Dermis blood vessel endothelial cell (primary cell): ENCODE measurements around the gene TAL2. TPM values are rescaled to one million over a fixed set of nuclear protein-coding genes. Genes with fewer than 3 reads are reported as not detected.

Source experiments
- DNase-seq: peaks from one replicate; pipeline ENCODE4 v3.0.0; 2010
- total RNA-seq: library from RNA; depleted of rRNA; stranded (reverse); fragments of >200 nt; gene quantifications from 2 replicates; pipeline ENCODE4 v1.2.3, GENCODE V29; 2014

TAL2 gene
- not detected in 2 replicates for total RNA-seq

DNA sequence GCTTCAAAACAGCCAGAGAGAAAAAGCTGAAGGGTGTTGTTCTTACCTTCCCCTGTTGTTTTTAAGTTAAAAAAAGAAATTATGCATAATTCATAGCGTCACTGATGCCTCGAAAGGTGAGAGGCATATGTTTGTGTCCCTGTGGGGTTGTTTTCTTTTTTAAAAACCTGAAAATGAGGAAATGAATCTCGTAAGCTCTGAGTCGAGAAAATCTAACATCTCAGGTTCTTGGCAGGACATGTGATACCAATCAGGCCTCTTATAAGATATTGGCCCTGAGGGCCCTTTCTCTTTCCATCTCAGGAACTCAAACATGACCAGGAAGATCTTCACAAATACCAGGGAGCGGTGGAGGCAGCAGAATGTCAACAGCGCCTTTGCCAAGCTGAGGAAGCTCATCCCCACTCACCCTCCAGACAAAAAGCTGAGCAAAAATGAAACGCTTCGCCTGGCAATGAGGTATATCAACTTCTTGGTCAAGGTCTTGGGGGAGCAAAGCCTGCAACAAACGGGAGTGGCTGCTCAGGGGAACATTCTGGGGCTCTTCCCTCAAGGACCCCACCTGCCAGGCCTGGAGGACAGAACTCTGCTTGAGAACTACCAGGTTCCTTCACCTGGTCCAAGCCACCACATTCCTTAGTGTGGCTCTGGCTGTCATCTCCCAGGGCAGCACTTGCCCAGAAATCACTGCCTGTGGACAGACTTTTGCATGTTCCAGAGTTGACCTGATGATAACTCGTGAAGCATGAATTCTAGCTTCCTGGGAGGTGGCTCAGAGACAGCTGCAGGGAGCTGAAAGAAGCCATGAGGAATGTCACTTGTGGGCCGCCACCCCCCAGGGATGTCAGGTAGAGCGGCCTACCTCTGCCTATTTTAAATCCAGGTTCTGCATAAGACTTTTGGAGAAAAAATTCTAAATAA lies at the start of gene TAL2:
Gene TAL2, plus strand, starts transcription at position 274 of the 921 bp plus-strand sequence. Its CDS starts 40 bp downstream, at position 314.
- DNase-seq = no peak

DNA sequence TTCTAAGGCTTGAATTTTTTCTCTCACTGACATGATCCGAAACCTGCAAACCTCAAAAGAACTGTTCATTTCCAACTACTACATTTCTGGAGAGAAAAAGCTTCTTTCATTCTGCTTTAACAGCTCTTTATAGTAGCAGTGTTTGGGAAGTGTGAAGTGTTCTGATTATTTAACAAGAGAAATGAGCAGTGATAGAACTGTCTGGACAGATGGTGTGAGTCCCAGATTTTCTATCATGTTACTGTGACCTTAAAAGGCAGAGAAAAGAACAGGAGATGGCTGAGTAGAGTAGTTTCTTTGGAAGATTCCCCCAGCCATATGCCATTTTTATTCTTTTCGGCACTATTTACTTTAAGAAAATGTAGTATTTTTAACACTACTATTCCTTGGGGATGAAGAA lies 41.3 kb upstream of the TAL2 start:
- no peak for DNase-seq

DNA sequence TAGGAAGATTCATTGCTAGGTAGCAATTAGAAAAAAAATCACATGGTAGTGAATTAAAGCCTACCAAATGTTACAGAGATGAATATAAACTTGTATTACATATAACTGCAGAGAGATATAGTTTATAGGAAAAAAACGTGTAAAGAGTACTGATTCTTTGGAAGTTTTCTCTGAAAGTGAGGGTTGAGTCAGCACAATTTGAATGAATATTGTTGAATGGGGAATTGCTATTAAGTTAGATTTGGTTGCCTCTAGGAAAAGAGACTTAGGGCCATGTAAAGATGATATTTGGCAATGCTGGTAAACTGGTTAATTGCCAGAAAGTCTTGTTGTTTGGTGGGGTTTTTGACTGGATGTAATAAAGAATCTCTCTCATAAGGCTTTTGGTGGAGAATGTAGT lies 37.2 kb upstream of the TAL2 start:
- no peak for DNase-seq

DNA sequence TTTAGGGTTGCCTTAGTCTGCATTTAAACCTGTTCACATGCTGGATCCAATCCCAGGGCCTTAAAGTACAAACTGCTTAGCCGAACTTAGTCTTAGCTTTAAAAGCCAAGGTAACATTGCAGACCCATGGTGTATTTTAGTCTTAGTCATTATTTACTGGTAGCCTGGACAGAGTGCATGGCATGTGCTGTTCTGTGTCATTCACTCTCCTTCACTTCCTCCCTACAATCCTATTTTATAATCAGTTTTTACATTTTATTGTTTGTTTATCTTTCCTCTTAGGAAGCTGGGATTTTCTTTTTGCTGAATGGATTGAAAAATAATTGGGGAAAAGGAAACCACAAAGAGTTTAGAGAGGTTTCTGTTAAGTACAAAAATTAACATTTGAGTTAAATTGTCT lies 29.4 kb upstream of the TAL2 start:
- DNase-seq = no peak

DNA sequence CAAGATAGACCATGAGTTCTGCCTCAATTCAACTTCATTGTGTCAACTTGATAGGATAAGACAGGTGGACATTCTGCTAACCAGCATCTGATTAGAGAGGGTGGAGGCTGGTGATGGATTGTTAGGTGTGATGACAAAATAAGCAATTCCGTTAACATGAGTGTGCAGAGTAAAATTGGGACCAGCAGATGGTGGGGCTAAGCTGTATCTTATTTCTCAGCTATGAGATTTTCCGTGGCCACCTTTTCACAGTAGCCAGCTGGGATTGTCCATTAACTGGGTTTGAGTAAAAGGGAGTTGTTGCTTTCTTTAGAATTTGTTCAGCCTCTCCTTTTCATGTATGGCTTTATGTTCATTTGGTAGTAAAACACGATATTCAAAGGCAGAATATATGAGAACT lies 28.8 kb upstream of the TAL2 start:
- no peak for DNase-seq

DNA sequence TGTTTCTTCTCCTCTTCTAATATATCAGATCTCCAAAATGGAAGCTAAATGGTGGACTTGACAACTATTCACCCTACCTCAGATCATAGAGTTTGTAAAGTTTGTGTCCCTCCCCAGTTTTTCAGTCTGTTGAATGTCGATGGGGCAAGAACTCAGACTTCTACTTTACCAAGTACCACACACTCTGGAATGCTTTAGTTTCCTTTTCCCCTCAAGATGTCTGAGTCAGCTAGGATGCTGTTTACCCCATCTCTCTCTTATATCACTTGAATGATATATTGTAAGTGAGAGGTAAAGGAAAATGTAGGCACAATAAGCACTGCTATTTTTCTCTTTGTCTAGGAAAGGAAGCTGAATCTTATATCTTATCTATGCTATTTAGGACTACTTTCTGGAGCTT lies 25.9 kb upstream of the TAL2 start:
- DNase-seq = peak; percentile 9

DNA sequence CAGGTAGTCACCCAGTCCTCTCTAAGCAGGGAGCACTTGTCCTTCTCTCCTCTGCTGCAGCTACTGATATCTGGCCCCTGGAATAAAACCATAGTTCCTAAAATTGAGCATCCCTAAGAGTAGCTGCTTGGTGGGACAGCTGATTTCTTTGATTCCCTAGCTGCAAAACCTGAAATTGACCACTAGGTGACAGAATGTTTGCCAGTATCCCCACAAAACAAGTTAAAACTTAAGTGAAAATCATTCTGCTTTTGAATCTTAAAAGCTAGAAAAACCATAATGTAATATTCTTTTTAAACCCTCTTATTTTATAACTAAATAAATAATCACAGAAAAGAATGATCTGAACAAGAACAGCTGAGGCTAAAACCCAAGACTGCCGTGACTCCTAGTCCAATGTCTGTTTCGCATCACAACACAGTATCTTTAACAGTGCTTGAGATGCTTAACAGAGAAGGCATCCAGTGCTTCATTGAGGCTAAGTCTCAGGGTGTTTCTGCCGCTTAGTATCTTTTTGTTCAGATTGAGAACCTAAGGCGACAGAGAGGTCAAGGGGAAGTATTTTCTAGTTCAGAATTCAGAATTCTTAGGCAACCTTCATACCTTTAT lies 24.4 kb upstream of the TAL2 start:
- DNase-seq = peak; percentile 7

DNA sequence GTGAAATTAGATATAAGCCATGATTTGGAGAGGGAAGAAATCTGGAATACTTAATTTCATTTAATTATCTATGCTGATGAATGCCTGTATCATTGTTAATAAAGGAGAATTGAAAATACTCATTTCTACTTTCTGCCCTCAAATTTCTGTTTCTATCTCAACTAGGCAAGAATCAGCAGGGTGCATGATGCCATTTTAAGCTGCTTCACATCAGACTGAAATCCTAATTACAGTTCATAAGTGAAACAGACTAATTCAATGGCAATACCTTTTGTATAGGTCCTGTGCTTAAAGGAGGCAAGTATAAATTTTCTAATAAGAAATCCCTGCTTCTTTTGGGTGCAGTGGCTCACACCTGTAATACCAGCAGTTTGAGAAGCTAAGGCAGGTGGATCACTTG lies 22.3 kb upstream of the TAL2 start:
- DNase-seq = no peak

DNA sequence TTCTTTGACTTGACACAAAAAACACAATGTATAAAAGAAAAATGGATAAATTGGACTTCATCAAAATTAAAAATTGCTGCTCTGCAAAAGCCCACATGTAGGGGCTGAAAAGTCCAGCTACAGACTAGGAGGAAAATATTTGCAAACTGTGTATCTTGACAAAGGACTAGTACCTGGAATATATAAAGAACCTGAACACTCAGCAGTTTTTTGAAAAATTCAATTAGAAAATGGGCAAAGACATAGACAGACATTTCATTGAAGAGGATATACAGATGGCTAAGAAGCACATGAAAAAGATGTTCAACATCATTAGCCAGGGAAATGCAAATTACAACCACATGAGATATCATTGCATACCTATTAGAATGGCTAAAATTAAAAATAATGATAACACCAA lies 18.5 kb upstream of the TAL2 start:
- DNase-seq = no peak

DNA sequence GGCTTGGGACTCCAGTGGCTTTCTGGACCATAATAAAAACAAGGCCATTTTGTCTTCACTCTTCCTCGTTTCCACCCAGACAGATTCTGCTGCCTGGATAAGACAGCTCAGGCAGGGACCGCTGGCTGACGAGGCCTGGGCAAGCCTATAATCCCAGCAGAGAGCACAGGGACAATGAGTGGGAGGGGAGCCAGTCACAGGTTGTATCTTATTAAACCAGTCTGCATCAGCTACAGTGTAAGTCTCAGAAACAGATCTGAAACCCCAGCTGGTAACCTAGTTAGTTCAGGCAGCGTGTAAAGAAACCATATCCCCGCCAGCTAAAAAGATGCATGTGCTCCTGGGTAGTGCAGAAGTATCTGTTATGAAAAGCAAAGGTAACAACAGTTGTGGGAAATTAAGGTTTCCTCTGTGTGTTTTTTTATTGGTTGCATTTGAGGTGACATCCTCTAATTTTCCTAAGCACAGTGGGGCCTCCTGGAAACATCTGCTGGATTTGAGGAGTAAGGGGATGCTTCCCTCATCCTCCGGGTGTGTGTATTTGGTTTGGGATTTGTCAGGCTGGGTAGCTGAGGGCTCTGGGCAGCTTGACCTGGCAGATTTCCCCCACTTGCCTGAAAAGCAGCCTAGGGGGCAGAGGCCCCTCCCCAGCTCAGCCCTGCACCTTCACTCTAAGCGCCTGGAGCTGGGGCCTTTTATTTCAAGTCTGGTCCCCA lies 15.2 kb upstream of the TAL2 start:
- no peak for DNase-seq

DNA sequence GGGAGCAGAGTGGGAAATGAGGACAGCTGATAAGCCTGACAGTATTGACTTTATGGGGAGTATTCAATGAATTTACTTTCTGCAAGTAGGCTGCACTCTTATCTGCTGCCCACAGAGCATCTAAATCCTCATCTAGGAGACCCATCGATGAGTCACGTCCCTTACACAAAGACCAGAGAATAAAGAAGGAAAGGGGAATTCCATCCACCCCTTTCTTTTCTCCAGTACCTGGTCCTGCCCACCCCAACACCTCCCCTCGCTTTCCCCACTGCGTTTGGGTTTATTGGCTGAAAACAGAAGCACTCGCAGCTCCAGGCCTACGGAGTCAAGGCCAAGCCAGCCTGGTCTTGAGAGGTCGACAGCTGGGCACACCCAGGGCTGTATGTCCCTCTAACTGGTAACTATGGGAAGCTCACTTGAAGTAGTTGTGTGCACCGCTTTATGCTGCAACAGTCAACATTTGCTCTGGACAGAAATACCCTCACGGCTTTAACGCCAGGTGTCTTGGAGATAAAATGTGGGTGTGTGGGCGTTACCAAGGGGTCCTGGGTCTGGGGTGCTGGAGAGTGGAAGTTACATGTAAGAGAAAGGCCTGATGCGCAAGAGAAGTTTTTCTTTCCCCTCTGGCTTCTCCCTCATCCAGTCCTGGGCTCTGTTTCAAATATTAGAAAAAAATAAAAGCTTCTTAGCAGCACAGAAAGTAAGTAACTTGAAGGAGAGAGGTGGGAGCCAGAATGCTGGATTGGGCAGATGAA lies 14.5 kb upstream of the TAL2 start:
- DNase-seq = peak; percentile 41

DNA sequence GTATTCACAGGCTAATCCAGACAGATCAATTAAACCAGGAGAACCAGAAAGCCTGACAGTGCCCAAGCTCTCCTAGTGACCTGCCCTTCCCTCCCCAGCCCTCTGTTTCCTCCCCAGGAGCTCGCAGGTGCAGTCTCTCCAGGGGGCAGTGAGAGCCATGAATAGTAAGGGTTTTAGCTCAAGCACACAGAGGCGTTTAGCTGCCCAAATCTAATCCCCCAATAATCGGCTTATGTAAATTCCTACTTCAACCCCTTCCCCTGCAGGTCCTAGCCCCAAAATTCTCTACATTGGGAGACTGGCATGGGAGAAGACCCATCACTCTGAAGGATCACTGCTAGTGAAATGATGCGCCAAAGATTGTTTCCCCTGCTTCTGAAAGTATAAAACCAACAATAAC lies 10.5 kb upstream of the TAL2 start:
- no peak for DNase-seq

DNA sequence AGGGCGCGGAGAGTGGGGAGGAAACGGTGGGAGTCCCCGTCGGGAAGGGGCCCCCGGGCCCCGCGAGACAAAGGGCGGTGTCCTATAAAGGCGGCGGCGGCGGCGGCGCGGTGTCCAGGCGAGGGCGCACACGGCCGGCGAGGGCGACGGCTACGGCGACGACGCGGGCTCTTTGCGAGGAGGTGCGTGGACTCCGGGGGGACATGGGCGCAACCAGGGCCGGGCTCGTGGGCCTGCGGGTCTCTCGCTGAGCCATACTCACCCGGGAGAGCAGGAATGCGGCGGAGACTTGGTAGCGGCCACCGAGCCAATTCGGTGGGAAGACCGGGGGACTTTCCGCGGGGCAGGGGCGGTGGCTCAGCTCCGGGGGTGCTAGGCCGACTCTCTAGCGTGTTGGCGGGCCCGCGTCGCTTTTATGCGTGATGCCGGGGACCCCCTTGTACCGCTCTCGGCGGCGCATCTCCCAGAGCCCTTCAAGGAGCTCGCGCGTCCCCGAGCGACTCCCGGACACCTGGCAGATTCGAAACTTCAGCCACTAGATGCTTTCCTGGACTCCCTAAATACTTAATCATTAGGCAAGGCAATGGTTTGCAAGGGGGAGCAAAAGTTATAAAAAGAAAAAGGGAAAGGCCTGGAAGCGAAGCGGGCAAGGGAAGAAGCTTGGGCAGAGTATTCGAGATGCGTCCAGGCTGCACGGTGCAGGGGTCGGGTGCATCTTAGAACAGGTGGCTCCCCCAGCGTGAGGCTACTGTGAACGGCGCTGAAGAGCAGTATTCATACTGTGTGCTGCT lies 5.9 kb upstream of the TAL2 start:
- DNase-seq = peak; percentile 28

DNA sequence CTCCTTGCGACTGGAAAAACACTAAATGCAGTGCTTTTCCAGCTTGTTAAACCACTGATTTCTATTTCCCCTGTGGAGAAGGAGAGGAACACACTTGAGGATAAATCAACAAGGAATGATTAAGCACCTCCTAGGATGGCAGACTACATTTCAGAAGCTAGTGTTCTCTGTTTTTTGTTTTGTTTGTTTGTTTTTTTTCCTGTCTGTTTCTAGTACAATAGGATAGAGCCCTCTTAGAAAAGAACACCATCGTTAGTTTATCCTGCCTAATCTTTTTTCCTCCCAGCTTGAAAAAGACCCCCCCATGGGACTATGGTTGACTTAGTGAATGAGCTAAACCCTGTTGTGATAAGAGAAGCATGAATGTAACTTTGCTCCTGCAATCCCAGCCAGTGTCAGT lies 3.9 kb upstream of the TAL2 start:
- no peak for DNase-seq

DNA sequence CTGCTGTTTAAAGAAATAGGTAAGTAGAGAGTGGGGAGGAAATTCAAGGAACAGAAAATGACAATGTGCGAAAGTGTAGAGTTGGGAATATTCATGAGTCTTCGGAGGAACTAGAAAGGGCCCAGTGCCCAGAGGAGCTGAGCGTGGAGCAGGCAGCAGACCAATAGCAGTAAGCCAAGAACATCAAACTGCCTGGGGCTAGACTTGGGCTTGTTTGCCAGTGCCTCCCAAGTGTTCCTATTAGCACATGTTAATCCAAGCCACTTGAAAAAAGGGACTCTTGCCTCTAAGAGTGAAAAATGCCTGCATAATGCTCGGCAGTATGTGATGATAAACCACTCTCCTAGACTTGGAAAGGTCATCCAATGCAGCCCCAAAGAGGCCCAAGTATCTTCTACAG lies 1.2 kb upstream of the TAL2 start:
- DNase-seq = no peak

DNA sequence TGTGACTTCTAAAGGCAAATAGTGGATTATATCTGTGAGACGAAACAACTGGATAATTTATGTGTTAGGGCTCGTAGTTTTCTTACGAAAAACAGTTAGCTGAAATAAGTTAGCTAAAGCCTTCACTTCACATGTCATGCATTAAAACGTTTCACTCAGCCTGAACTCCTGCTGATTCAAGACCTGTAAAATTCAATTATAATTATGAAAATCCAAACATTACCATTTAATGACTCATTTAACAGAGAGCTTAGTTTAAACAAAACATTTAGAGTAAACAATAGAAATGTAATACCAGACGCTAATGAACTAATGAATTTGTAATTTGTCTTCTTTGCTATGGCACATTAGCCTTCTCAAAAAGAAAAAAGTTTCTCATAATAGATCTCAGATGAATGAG lies 1.7 kb downstream of the TAL2 start:
- DNase-seq = no peak

DNA sequence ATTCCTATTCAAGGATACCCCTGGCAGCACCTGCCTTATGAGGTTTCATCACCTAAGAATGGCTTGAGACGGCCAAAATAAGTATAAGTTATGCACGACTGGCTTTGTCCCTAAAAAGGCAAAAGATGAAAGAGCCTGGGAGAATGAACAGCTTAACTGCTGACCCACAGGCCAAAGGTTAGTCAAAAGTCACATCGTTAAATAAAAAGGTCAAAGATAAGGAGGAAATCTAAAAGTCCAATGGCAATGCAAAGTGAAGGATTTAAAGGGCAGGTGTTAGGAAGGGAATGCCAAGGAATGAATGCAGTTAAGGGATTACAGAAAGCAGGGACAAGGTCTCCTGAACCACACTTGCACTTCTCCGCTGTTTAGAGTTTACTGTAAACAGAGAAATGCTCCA lies 5.6 kb downstream of the TAL2 start:
- DNase-seq = no peak

DNA sequence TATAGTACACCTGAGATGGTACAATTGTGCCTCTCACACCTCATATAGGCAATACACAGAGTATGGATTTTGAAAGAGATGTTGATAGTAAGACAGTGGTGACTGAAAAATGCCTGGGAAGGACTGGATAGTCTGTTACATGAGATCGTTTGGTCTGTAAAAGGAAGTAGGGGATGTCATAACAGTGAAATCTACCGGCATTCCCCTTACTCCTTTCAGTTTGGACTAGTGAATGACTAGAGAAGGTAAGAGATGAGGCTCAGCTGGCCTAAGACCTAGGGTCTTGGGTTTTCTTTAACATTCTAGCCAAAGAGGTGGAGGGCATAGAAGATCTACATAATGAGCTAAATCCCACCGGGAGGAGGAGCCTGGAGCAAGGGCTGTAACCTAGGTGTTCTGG lies 8.1 kb downstream of the TAL2 start:
- no peak for DNase-seq

DNA sequence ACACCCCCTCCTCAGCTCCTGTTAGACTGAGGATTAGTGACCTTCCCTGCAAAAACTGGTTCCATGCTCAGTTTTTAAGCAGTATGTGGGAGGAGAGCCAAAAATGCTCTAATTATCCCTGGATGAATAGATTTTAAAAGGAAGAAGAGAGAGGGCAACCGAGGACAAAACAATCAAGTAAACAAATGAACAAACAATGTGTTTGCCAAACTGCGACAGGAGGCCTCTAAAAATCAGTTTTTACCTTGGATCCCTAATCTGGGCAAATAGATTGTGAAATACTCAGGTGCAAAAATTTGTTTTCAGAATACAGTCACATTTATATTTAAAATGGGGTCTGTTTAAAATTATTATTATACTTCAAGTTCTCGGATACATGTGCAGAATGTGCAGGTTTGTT lies 8.5 kb downstream of the TAL2 start:
- DNase-seq = no peak

DNA sequence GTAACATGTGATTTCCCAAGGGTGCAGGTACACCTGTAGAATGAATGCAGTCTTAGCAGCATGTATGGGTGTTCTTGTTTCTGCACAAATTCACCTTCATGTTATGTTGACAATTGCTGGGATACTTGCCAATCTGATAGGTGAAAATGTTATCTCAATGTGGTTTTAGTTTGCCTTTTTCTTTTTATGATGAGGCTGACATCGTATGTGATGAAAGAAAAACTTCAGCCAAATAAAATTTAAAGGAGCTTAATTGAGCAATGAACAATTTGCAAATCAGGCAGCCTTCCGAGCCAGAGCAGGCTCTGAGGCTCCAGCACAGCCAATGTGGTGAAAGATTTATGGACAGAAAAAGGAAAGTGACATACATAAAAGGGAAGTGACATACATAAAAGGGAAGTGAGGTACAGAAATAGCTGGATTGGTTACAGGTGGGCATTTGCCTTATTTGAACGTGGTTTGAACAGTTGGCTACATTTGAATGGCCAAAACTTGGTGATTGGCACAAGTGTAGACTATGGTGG lies 10.5 kb downstream of the TAL2 start:
- peak; percentile 10 for DNase-seq

DNA sequence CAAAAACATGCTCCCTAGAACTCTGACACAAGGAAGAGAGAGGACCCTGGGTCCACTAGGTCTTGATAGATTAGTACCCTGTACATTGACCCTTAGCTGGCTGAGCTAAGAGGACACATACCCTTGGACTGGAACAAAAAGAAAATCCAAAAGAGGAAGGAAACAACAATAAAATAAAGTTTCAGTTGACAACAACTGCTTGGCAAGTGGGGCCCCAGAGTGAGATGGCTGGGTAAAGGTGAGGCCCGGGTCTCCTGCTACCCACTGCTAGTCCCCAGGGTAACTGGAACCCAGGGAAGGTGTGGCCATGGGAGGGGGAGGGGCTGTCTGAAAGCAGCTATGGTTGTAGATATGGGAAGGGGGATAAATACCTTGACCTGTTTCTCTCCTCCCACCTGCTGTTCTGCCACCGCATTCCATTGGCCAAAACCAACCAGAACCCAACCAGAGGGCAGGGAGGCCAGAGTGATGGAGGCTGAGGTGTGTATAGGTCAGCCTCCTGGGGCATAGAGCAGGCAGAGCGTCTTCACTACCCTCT lies 11.7 kb downstream of the TAL2 start:
- DNase-seq = no peak
